Loucy (cell line): ENCODE measurements around the gene UMODL1.

Experiments used
- H2AFZ ChIP-seq: fragments of 200-600 bp; sonication (generic); 2 replicates; pipeline ENCODE4 v1.6.0; 2016; ENCODE audit warnings: antibody characterized with exemption, mild to moderate bottlenecking, low read length, moderate library complexity
- H3F3A ChIP-seq: fragments of 200-600 bp; 2 replicates; pipeline ENCODE4 v1.6.0; 2016; ENCODE audit warnings: antibody characterized with exemption, low read depth, mild to moderate bottlenecking
- H3K27me3 ChIP-seq: fragments of 200-600 bp; sonication (generic); 2 replicates; pipeline ENCODE4 v1.6.1; 2014; ENCODE audit warnings: low read length, mild to moderate bottlenecking; ENCODE audit not compliant: insufficient read depth, poor library complexity, severe bottlenecking
- H3K36me3 ChIP-seq: fragments of 200-600 bp; sonication (generic); 2 replicates; pipeline ENCODE4 v1.6.1; 2016; ENCODE audit warnings: low read length; ENCODE audit not compliant: insufficient read depth
- H3K4me1 ChIP-seq: fragments of 200-600 bp; sonication (generic); 2 replicates; pipeline ENCODE4 v1.5.1; 2014; ENCODE audit warnings: low read length, mild to moderate bottlenecking; ENCODE audit not compliant: insufficient read depth, poor library complexity, severe bottlenecking
- H3K4me2 ChIP-seq: fragments of 200-600 bp; sonication (generic); 2 replicates; pipeline ENCODE4 v1.6.0; 2014; ENCODE audit warnings: antibody characterized with exemption, low read length, low read depth, mild to moderate bottlenecking; ENCODE audit not compliant: poor library complexity, severe bottlenecking
- H3K4me3 ChIP-seq: fragments of 200-600 bp; sonication (generic); 2 replicates; pipeline ENCODE4 v1.5.1; 2014; ENCODE audit warnings: low read length, mild to moderate bottlenecking, mixed read lengths; ENCODE audit not compliant: poor library complexity, severe bottlenecking
- H3K79me2 ChIP-seq: fragments of 200-600 bp; sonication (generic); 2 replicates; pipeline ENCODE4 v1.6.1; 2014; ENCODE audit warnings: low read length; ENCODE audit not compliant: insufficient read depth
- H3K9ac ChIP-seq: fragments of 200-600 bp; sonication (generic); 2 replicates; pipeline ENCODE4 v1.6.0; 2014; ENCODE audit warnings: mild to moderate bottlenecking, low read depth, low read length, moderate library complexity; ENCODE audit not compliant: poor library complexity, severe bottlenecking
- H3K9me2 ChIP-seq: fragments of 200-600 bp; sonication (generic); replicated peaks from 2 replicates; pipeline ENCODE4 v1.6.1; 2016; ENCODE audit warnings: low read depth, low read length, mixed read lengths
- H3K9me3 ChIP-seq: fragments of 200-600 bp; sonication (generic); 2 replicates; pipeline ENCODE4 v1.6.1; 2014; ENCODE audit warnings: mild to moderate bottlenecking, antibody characterized with exemption, low read length, low read depth; ENCODE audit not compliant: insufficient read depth
- H4K20me1 ChIP-seq: fragments of 200-600 bp; sonication (generic); 2 replicates; pipeline ENCODE4 v1.6.0; 2014; ENCODE audit warnings: antibody characterized with exemption, low read length, mild to moderate bottlenecking; ENCODE audit not compliant: insufficient read depth, poor library complexity, severe bottlenecking
- EZH2phosphoT487 ChIP-seq: fragments of 200-600 bp; IDR thresholded peaks from 2 replicates; pipeline ENCODE4 v1.6.1; 2018; ENCODE audit warnings: antibody characterized with exemption, mild to moderate bottlenecking, moderate library complexity, borderline replicate concordance
- TF ChIP-seq, protein P1 (sequence below): fragments of 200-600 bp; sonication (generic); conservative IDR thresholded peaks from 2 replicates; pipeline ENCODE4 v1.5.1; 2014; ENCODE audit warnings: mild to moderate bottlenecking, antibody characterized with exemption, low read length

The UMODL1 gene

DNA sequence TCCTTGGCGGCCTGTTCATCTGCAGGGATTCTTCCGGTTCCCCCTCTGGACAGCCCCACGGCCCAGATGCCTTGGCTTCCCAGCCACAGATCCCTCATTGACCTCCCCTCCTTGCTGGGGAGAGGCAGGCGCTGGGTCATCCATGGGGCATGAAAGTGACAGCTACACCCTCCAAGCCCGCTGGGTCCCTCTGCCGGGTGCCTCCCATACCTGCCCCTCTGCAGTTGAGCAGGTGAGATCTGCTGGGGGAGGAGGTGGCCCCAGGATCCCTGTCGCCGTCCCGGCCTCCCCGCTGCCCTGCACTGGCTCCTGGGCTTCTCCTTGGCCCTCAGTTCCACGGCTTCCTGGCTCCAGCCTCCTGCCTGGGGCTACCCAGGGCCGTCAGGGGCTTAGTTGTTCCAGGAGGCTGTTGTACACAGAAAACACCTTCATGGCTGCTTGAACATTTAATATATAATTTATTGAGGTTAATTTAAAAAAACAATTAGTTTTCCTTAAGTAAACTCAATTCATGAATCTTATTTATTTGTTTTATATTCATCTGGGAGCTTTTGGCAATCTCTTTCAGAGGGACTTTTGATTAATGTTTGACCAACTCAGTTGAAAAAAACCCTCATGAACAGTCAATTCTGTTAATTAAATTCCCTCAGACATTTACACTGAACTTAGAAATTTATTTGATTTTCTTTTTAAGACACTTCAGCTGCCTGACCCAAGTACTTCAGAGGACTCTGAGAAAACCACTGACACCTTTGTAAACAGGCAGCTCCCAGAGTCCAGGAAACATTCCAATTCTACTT lies 80.2 kb downstream of the UMODL1 start:
- Histone ChIP-seq H3K4me3 (no peak overlapping the region), H3K9ac (no peak overlapping the region), H3K79me2 (no peaks in the 10 kb centered on the region), H2AFZ (no peak overlapping the region), H3K4me1 (peaks cover 21% of the 10 kb centered on the region), H3F3A (no peaks in the 10 kb centered on the region), H3K9me3 (no peaks in the 10 kb centered on the region), H4K20me1 (no peaks in the 10 kb centered on the region), H3K9me2 (no peaks in the 10 kb centered on the region), H3K36me3 (no peaks in the 10 kb centered on the region), H3K27me3 (no peaks in the 10 kb centered on the region), H3K4me2 (no peak overlapping the region)
- TF ChIP-seq, protein P1, sequence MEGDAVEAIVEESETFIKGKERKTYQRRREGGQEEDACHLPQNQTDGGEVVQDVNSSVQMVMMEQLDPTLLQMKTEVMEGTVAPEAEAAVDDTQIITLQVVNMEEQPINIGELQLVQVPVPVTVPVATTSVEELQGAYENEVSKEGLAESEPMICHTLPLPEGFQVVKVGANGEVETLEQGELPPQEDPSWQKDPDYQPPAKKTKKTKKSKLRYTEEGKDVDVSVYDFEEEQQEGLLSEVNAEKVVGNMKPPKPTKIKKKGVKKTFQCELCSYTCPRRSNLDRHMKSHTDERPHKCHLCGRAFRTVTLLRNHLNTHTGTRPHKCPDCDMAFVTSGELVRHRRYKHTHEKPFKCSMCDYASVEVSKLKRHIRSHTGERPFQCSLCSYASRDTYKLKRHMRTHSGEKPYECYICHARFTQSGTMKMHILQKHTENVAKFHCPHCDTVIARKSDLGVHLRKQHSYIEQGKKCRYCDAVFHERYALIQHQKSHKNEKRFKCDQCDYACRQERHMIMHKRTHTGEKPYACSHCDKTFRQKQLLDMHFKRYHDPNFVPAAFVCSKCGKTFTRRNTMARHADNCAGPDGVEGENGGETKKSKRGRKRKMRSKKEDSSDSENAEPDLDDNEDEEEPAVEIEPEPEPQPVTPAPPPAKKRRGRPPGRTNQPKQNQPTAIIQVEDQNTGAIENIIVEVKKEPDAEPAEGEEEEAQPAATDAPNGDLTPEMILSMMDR, result no peak
- no peak for TF ChIP-seq EZH2phosphoT487

DNA sequence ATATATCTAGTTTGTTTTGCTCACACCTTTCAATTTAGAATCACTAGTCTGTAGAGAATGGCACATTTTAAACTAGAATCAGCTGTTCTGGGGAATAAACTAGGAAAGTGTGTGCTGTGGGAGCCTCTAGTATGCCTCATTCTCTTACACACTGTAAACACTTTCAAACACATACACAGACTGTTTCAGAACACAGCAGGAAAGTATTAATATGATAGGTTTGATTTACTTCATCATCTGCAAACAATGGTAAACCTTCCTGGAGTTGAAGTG lies 80.8 kb downstream of the UMODL1 start:
- H2AFZ ChIP-seq, result no peak overlapping the region
- no peaks in the 10 kb centered on the region for H3K36me3 ChIP-seq
- H3K4me2 ChIP-seq, result no peak overlapping the region
- no peaks in the 10 kb centered on the region for H3K27me3 ChIP-seq
- H3K9me2 ChIP-seq, result no peaks in the 10 kb centered on the region
- no peaks in the 10 kb centered on the region for H3K9me3 ChIP-seq
- H3K4me1 ChIP-seq, result peaks cover 21% of the 10 kb centered on the region
- no peak overlapping the region for H3K9ac ChIP-seq
- no peaks in the 10 kb centered on the region for H3F3A ChIP-seq
- H3K4me3 ChIP-seq, result no peak overlapping the region
- TF ChIP-seq, protein P1, result no peak
- no peak for TF ChIP-seq EZH2phosphoT487
- H3K79me2 ChIP-seq, result no peaks in the 10 kb centered on the region
- no peaks in the 10 kb centered on the region for H4K20me1 ChIP-seq

DNA sequence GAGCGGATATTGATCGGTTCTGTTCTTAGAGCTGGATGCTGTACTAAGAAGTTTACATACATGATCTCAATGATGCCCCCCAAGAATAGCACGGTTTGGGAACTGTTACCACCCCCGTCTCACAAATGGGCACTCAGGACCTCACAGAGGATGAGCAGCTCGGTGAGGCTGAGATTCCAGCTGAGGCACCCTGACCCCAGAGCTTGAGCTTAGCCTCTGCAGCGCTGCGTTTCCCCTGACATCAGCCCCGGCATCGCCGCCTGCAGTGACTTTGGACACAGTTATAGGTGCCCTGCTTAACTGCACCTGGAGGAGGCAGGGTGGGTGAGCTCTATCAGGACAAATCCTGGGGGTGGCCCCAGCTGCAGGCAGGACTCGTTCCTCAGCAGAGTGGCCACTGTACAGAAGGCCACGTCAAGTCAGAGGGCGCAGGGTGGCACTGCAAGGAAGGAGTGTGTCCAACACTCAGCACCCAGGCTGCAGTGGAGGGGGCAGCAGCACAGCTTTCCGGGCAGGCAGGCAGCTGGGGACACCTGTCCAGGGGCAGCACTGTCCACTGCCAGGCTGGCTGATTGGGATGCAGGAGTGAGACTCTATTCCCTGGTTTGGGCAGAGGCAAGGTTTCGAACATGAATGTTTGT lies 82.0 kb downstream of the UMODL1 start:
- H3K4me2 ChIP-seq, result no peak overlapping the region
- no peaks in the 10 kb centered on the region for H3K27me3 ChIP-seq
- no peaks in the 10 kb centered on the region for H4K20me1 ChIP-seq
- no peak overlapping the region for H3K9ac ChIP-seq
- H2AFZ ChIP-seq, result no peak overlapping the region
- no peaks in the 10 kb centered on the region for H3F3A ChIP-seq
- no peaks in the 10 kb centered on the region for H3K9me3 ChIP-seq
- H3K4me3 ChIP-seq, result no peak overlapping the region
- no peaks in the 10 kb centered on the region for H3K79me2 ChIP-seq
- H3K36me3 ChIP-seq, result no peaks in the 10 kb centered on the region
- H3K4me1 ChIP-seq, result peaks cover 21% of the 10 kb centered on the region
- H3K9me2 ChIP-seq, result no peaks in the 10 kb centered on the region
- TF ChIP-seq, protein P1, result no peak
- no peak for TF ChIP-seq EZH2phosphoT487
